Measurements from ENCODE around the gene COL27A1. TPM values are rescaled to one million over a fixed set of nuclear protein-coding genes. Genes with fewer than 3 reads are reported as not detected.

The COL27A1 gene
- total RNA-seq, 2 experiments from 2014 or later = 8.4 to 9.7 TPM

DNA sequence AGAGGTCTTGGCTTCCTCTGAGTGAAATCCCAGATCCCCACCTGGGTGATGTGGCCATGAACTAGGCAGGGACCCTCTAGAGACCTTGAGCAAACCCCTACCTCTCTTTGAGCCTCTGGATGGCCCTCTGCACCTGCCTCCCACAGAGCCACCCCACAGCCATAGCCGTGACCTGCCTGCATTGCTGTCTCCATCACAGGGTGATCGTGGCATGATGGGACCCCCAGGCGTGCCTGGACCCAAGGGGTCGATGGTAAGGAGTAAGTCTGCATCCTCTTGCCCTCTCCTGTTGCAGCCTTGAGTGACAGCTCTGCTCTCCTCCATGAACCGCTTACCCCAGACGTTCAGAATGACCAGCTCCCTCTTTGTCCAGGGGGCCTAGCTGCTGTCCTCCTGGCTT is 97.1 kb downstream of the COL27A1 start:
- POLR2A ChIA-PET = no interaction called here
- Mint-ChIP-seq H3K27ac (no peak overlapping the region), H3K4me1 (ENCODE audit: low read depth) (no peaks in the 10 kb centered on the region), H3K4me3 (no peak overlapping the region), H3K9me3 (no peaks in the 10 kb centered on the region), H3K27me3 (no peaks in the 10 kb centered on the region), H3K36me3 (ENCODE audit: low read depth) (no peaks in the 10 kb centered on the region)
- TF ChIP-seq, protein P1, sequence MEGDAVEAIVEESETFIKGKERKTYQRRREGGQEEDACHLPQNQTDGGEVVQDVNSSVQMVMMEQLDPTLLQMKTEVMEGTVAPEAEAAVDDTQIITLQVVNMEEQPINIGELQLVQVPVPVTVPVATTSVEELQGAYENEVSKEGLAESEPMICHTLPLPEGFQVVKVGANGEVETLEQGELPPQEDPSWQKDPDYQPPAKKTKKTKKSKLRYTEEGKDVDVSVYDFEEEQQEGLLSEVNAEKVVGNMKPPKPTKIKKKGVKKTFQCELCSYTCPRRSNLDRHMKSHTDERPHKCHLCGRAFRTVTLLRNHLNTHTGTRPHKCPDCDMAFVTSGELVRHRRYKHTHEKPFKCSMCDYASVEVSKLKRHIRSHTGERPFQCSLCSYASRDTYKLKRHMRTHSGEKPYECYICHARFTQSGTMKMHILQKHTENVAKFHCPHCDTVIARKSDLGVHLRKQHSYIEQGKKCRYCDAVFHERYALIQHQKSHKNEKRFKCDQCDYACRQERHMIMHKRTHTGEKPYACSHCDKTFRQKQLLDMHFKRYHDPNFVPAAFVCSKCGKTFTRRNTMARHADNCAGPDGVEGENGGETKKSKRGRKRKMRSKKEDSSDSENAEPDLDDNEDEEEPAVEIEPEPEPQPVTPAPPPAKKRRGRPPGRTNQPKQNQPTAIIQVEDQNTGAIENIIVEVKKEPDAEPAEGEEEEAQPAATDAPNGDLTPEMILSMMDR (IDR thresholded peaks at IDR 0.05) = no peak
- intact Hi-C loops (cut with micrococcal nuclease) = no loop called here
- DNase-seq (no peak), ATAC-seq (no peak)
- CTCF ChIA-PET = no interaction called here

DNA sequence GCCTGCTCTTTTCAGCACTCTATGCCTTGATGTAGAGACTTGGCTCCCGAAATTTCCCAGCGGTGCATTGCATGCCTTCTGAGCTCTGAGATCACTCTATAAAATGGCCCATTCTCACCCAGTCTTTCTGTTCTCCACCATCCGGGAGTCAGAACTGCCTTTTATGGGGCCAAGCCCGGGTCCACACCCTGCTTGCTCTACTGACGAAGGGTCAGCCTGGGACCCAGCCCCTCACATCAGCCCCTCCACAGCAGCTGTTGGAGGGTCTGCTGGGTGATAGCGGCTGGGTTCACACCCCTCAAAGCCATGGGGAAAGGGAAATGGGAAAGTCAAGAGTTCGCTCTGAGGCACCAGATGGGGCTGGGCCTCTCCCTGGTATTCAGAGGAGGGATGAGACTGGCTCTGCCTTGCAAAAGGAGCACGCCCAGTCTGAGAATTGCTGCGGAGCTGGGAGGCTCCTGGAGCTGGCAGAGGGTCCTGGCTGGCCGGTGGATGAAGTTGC is 101.5 kb downstream of the COL27A1 start:
- Mint-ChIP-seq H3K27ac (no peak overlapping the region), H3K27me3 (no peaks in the 10 kb centered on the region), H3K4me1 (ENCODE audit: low read depth) (no peaks in the 10 kb centered on the region), H3K36me3 (ENCODE audit: low read depth) (no peaks in the 10 kb centered on the region), H3K4me3 (no peak overlapping the region), H3K9me3 (no peaks in the 10 kb centered on the region)
- ChIA-PET CTCF (no interaction called here), POLR2A (interaction anchor here (0.6 kb wide), 1 partner anchor 292 kb away, joined by 3 read pairs; no protein-coding TSS in a partner anchor)
- ATAC-seq (no peak), DNase-seq (no peak)
- intact Hi-C loops (cut with micrococcal nuclease) = no loop called here
- TF ChIP-seq, protein P1 (IDR thresholded peaks at IDR 0.05) = no peak

DNA sequence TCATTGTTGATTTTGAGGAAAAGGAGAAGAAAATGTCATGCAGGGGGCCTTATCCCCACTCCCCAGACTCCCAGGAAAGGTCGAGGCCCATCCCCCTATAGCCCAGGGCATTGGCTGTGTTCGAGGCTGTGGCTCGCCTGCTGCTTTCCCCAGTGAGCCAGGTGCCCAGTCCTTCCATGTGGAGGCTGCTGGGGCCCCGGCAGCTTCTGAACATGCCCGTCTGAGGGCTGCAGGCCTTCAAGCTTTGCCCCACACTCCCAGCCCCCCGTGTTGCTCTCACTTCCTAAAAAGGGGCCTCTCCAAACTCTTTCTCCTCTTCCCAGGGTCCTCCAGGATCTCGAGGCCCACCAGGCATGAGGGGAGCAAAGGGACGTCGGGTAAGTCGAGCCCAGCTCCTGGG is 102.9 kb downstream of the COL27A1 start:
- DNase-seq (no peak), ATAC-seq (no peak)
- Mint-ChIP-seq H3K4me1 (ENCODE audit: low read depth) (no peaks in the 10 kb centered on the region), H3K36me3 (ENCODE audit: low read depth) (no peaks in the 10 kb centered on the region), H3K27me3 (no peaks in the 10 kb centered on the region), H3K9me3 (no peaks in the 10 kb centered on the region), H3K27ac (no peak overlapping the region), H3K4me3 (no peak overlapping the region)
- CTCF ChIA-PET = no interaction called here
- TF ChIP-seq, protein P1 (IDR thresholded peaks at IDR 0.05) = no peak
- POLR2A ChIA-PET = no interaction called here
- intact Hi-C loops (cut with micrococcal nuclease) = no loop called here

DNA sequence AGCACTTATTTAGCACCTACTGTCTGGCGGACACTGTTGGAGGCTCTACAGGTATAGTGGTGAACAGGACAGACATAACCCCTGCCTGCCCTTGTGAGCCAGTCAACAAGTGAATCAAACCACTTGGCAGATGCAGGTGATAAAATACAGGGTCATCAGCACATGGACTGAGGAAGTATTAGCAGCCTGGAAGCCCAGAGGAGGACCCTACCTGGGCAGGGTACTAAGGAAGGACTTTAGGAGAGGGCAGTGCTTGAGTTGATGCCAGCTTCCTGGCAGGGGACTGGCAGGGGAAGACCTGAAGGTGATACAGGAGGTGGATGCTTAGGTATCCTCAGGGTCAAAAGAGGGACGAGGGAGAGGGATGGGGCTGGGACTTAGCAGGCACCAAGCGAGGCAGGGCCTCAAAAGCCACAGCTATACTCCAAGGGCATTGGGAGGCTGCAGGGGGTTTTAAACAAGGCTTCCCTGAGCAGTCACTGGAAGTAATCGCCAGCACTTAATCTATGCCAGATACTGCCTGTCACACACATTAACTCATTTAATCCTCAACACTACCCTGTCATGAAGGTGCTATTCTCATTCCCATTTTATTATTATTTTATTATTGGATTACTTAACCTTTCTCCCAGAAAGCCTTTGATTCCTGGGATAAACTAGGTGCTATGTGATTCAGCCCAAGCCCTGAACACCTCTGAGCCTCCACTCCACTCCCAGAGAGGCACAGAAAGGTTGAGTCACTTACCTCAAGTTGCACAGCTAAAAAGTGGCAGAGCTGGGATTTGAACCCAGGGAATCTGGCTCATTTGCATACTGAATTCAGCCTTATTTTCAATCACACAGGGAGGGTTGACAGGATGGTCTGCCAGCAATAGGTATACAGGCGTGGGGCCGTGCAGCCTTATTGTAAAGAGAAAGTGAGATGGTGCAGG is 103.8 kb downstream of the COL27A1 start:
- CTCF ChIA-PET = interaction anchor here (0.8 kb wide), 1 partner anchor 32 kb away, joined by 3 read pairs; no protein-coding TSS in a partner anchor
- POLR2A ChIA-PET = no interaction called here
- no peak for ATAC-seq
- Mint-ChIP-seq H3K27me3 (no peaks in the 10 kb centered on the region), H3K9me3 (no peaks in the 10 kb centered on the region), H3K27ac (no peak overlapping the region), H3K4me3 (no peak overlapping the region), H3K4me1 (ENCODE audit: low read depth) (no peaks in the 10 kb centered on the region), H3K36me3 (ENCODE audit: low read depth) (no peaks in the 10 kb centered on the region)
- intact Hi-C loops (cut with micrococcal nuclease) = no loop called here
- DNase-seq = no peak
- TF ChIP-seq, protein P1 (IDR thresholded peaks at IDR 0.05) = no peak
